Colonic mucosa (tissue), 4 donors: ENCODE results near the gene ANOS1. TPM values are rescaled to one million over a fixed set of nuclear protein-coding genes. Genes with fewer than 3 reads are reported as not detected.
"Not testable (repeated sequence)": the region's sequence is repeated elsewhere in the genome, so short reads cannot be mapped to it uniquely, and the experiment has no call there.

ENCODE experiments used
- DNase-seq: peaks from one replicate; pipeline ENCODE4 v3.0.0-alpha.2; 2020
- H3K27ac ChIP-seq: fragments of 200-600 bp; one replicate; pipeline ENCODE4 v1.8.0; 2021
- H3K27me3 ChIP-seq: fragments of 200-600 bp; one replicate; pipeline ENCODE4 v1.8.0; 2021
- H3K36me3 ChIP-seq: fragments of 200-600 bp; one replicate; pipeline ENCODE4 v1.8.0; 2021
- H3K4me1 ChIP-seq: fragments of 200-600 bp; one replicate; pipeline ENCODE4 v1.8.0; 2021; ENCODE audit warnings: mild to moderate bottlenecking
- H3K4me3 ChIP-seq: fragments of 200-600 bp; one replicate; pipeline ENCODE4 v1.8.0; 2021
- H3K9ac ChIP-seq, 2 donors: one replicate each; pipeline ENCODE4 v1.7.0; 2013; ENCODE audit warnings: control low read depth in 2 of 2, low read depth in 2 of 2, low read length in 2 of 2
- H3K9me3 ChIP-seq: fragments of 200-600 bp; one replicate; pipeline ENCODE4 v1.8.0; 2021
- intact Hi-C: fragments of 100-400 bp; cut with DNase I; formaldehyde crosslinking; loops from one replicate; pipeline ENCODE4 v1.14.1; 2022
- total RNA-seq, 2 donors: library from RNA; stranded (reverse); fragmentation: NEBNext Ultra II Directional in 1 of 2; extraction: Animal tissue kit (Norgen Biotek cat#: 25700) in 1 of 2; gene quantifications; one replicate each; pipeline ENCODE4 v1.2.1, GENCODE V29; 2021
- TF ChIP-seq, protein P1 (sequence below): fragments of 200-600 bp; IDR thresholded peaks from one replicate; pipeline ENCODE4 v1.8.0; 2022; ENCODE audit warnings: antibody characterized with exemption, mild to moderate bottlenecking
- donor health status: healthy.
- donor health status: DM: no; HTN: no; CAD: no.
- donor health status: DM: no; HTN: no; CAD: no.

Gene ANOS1, protein sequence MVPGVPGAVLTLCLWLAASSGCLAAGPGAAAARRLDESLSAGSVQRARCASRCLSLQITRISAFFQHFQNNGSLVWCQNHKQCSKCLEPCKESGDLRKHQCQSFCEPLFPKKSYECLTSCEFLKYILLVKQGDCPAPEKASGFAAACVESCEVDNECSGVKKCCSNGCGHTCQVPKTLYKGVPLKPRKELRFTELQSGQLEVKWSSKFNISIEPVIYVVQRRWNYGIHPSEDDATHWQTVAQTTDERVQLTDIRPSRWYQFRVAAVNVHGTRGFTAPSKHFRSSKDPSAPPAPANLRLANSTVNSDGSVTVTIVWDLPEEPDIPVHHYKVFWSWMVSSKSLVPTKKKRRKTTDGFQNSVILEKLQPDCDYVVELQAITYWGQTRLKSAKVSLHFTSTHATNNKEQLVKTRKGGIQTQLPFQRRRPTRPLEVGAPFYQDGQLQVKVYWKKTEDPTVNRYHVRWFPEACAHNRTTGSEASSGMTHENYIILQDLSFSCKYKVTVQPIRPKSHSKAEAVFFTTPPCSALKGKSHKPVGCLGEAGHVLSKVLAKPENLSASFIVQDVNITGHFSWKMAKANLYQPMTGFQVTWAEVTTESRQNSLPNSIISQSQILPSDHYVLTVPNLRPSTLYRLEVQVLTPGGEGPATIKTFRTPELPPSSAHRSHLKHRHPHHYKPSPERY
- total RNA-seq, result under 1 TPM; 0.24 to 0.52 TPM

DNA sequence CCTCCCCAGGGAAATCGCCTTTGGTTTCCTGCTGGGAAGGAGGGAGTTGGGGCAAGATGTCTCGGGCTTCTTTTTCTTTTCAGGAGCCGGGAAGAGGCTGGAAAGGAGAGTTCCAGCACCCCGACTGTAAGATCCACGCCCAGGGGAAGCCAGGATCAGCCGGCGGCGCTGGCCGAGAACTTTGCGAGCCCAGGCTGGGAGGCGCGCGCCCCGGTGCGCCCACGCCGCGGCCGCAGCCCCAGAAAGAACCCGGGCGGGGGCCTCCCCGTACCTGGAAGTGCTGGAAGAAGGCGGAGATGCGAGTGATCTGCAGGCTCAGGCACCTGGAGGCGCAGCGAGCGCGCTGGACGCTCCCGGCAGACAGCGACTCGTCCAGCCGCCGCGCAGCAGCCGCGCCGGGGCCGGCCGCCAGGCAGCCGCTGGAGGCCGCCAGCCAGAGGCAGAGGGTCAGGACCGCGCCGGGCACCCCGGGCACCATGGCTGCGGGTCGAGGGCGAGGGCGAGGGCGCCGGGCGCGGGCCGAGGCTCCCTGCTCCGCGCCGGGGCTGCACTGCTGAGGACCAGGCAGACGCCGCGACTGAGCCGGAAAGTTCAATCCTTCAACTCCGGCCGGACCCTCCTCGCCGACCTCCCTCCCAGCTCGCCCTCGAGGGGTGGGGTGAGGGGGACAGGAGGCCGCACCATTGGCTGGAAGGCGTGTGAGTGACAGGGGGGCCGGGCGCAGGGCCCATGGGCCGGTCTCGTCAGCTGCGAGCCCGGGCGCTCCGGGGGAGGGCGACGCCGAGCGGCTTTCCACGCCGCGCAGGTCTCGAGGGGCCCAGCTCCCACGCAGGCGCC, at the start of gene ANOS1:
TSS of gene ANOS1 (minus strand) at position 579 of the 837 bp plus-strand sequence. CDS start at position 478, 101 bp downstream.
- H3K4me3 ChIP-seq, result peak within 1 kb of the TSS; percentile 13
- peaks cover 27% of the 10 kb centered on the region for H3K27me3 ChIP-seq
- no peak for DNase-seq
- H3K27ac ChIP-seq, result no peak within 1 kb of the TSS
- no peaks in the 10 kb centered on the region for H3K36me3 ChIP-seq
- H3K9ac ChIP-seq, result no peak within 1 kb of the TSS
- TF ChIP-seq, protein P1, sequence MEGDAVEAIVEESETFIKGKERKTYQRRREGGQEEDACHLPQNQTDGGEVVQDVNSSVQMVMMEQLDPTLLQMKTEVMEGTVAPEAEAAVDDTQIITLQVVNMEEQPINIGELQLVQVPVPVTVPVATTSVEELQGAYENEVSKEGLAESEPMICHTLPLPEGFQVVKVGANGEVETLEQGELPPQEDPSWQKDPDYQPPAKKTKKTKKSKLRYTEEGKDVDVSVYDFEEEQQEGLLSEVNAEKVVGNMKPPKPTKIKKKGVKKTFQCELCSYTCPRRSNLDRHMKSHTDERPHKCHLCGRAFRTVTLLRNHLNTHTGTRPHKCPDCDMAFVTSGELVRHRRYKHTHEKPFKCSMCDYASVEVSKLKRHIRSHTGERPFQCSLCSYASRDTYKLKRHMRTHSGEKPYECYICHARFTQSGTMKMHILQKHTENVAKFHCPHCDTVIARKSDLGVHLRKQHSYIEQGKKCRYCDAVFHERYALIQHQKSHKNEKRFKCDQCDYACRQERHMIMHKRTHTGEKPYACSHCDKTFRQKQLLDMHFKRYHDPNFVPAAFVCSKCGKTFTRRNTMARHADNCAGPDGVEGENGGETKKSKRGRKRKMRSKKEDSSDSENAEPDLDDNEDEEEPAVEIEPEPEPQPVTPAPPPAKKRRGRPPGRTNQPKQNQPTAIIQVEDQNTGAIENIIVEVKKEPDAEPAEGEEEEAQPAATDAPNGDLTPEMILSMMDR, result no peak
- no peaks in the 10 kb centered on the region for H3K9me3 ChIP-seq
- no peaks in the 10 kb centered on the region for H3K4me1 ChIP-seq
- intact Hi-C loops, result loop anchor here (10.0 kb wide), 1 partner anchor 547 kb away; no protein-coding TSS in a partner anchor

DNA sequence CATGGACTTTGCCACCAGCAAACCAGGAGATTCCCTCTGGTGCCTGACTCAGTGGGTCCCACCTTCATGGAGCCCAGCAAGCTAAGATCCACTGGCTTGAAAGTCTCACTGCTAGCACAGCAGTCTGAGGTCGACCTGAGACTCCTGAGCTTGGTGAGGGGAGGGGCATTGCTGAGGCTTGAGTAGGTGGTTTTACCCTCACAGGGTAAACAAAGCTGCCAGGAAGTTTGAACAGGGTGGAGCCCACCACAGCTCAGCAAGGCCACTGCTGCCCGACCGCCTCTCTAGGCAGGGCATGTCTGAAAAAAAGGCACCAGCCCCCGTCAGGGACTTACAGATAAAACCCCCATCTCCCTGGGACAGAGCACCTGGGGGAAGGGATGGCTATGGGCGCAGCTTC, 41.2 kb upstream of the ANOS1 start:
- Histone ChIP-seq H3K27ac (no peak overlapping the region), H3K9ac (no peak overlapping the region), H3K9me3 (no peaks in the 10 kb centered on the region), H3K4me3 (no peak overlapping the region), H3K4me1 (no peaks in the 10 kb centered on the region), H3K36me3 (no peaks in the 10 kb centered on the region), H3K27me3 (no peaks in the 10 kb centered on the region)
- no peak for DNase-seq
- TF ChIP-seq, protein P1, result no peak
- intact Hi-C loops, result no loop called here

DNA sequence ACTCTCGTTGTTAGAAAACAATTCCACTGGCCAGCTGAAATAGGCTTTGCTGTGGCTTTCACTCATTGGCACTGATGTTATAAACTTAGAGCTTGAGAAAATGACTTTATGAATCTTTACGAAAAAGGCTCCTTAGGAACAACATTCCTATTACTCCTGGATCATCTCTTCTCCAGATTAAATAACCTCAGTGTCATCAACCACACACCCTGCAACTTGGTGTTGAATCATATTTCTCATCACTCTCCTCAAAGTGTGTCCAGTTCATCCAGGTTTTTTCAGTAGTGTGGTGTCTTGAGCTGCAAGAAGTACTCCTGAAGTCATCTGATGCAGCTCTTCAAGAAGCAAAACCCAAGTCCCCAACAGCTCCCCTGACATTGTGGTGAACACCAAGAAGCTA, 28.1 kb upstream of the ANOS1 start:
- H3K4me3 ChIP-seq, result no peak overlapping the region
- no peaks in the 10 kb centered on the region for H3K9me3 ChIP-seq
- no peak for DNase-seq
- H3K27me3 ChIP-seq, result no peaks in the 10 kb centered on the region
- TF ChIP-seq, protein P1, result no peak
- H3K4me1 ChIP-seq, result no peaks in the 10 kb centered on the region
- no peak overlapping the region for H3K9ac ChIP-seq
- H3K36me3 ChIP-seq, result no peaks in the 10 kb centered on the region
- intact Hi-C loops, result no loop called here
- no peak overlapping the region for H3K27ac ChIP-seq

DNA sequence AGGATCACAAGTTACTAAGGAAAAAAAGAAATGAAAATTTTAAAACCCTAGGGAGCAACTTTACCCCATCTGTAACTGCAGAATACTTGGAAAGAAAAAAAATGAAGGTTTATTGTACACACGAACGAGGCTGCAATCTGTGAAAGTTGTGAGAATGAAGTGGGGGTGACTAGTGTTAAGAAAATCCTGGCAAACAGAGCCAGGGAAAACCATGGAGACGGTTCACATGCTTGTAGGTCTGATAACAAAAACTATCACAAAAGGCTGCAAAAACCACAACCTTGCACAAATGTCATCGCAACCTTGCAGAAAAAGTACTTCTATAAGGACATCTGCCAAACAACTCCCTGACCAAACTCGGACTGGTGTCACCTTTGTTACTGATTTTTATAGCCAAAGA, 26.8 kb upstream of the ANOS1 start:
- H3K4me3 ChIP-seq, H3K36me3 ChIP-seq, H3K27me3 ChIP-seq, H3K9me3 ChIP-seq, H3K9ac ChIP-seq, DNase-seq, intact Hi-C loops, H3K4me1 ChIP-seq, H3K27ac ChIP-seq: not testable (repeated sequence)

DNA sequence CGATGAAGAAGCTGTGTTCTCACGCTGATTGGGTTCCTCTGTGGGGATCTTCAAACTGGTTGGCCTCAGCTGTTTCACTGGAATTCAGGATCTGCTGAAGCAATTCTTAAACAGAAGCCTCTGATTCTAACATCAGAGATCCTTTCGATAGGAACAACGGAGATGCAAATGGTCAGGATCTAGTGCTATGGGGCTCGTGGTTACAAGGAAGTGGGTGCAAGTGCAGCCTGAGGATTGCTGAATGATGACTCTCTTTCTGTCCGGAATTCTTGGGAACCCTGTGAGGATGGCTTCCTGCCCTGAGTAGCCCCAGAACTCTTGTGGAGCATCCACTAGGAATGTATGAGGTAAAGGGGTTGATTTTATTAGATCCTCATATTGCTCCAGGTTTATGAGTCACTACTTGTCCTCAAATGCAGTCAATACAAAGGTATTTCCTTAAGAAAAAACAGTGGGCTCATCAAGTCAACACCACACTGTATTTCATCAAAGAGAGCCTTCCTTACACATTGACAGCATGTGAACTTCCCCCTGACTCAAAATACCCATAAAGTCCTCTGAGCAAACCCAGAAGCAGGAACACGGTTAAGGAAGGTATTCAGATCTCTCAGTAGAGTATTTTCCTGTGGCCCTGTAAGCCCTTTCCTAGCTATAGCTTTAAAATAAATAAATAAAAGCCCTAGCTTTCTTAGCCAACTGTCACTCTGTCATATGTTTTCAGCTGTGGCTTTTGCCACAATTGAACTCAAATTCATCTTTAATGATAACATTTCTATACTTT, 25.9 kb upstream of the ANOS1 start:
- H3K4me3 ChIP-seq, H3K36me3 ChIP-seq, H3K27me3 ChIP-seq, intact Hi-C loops, DNase-seq, H3K9ac ChIP-seq, H3K27ac ChIP-seq, H3K9me3 ChIP-seq, H3K4me1 ChIP-seq: not testable (repeated sequence)

DNA sequence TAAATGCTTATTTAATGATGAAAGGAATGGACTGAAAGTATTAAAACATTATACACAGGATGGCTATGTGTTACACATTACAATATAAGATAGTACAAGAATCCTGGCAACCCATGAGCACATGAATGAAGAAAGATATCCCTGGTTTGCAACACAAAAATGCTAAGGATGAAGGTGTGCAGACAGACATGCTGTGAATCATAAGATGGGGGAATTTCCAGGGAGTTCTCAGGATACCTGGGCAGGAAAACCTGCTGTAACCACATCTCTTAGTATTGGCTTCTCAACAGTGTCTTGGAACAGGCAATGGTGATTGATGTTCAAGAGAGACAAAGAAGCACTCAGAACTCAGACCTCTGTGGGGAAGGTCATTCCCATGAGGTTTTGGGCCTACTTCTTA, 23.9 kb upstream of the ANOS1 start:
- Histone ChIP-seq H3K4me3 (no peak overlapping the region), H3K9ac (no peak overlapping the region), H3K27ac (no peak overlapping the region), H3K4me1 (no peaks in the 10 kb centered on the region), H3K36me3 (no peaks in the 10 kb centered on the region), H3K9me3 (no peaks in the 10 kb centered on the region), H3K27me3 (no peaks in the 10 kb centered on the region)
- TF ChIP-seq, protein P1, result no peak
- intact Hi-C loops, result no loop called here
- DNase-seq, result no peak
